HEK293 (cell line): Measurements from ENCODE around the gene SLC46A1.

ENCODE experiments used
- ELK4 ChIP-seq: IDR thresholded peaks from 2 replicates; pipeline ENCODE4 v1.6.1; 2011; ENCODE audit warnings: mild to moderate bottlenecking, low read depth, low read length, borderline replicate concordance
- GLI4 ChIP-seq: fragments of 450-650 bp; formaldehyde crosslinking; IDR thresholded peaks from 2 replicates; pipeline ENCODE4 v1.5.1; 2016; ENCODE audit warnings: missing biosample characterization, missing genetic modification characterization
- HOXA7 ChIP-seq: sonication (generic); formaldehyde crosslinking; IDR thresholded peaks from 2 replicates; pipeline ENCODE4 v1.8.1; 2022; ENCODE audit warnings: missing genetic modification reagents, borderline replicate concordance
- IKZF3 ChIP-seq: fragments of 450-650 bp; IDR thresholded peaks from 2 replicates; pipeline ENCODE4 v1.5.0; 2018; ENCODE audit warnings: missing biosample characterization, mild to moderate bottlenecking, missing genetic modification characterization, moderate library complexity
- SCRT1 ChIP-seq: fragments of 450-650 bp; formaldehyde crosslinking; IDR thresholded peaks from 2 replicates; pipeline ENCODE4 v1.5.1; 2016; ENCODE audit warnings: missing biosample characterization, missing genetic modification characterization, borderline replicate concordance
- ZBTB11 ChIP-seq: fragments of 450-650 bp; formaldehyde crosslinking; conservative IDR thresholded peaks from 2 replicates; pipeline ENCODE4 v1.5.1; 2016; ENCODE audit warnings: low read depth, missing biosample characterization, missing genetic modification characterization
- ZNF155 ChIP-seq: fragments of 450-650 bp; formaldehyde crosslinking; IDR thresholded peaks from 2 replicates; pipeline ENCODE4 v1.5.1; 2016; ENCODE audit warnings: missing biosample characterization, missing genetic modification characterization
- ZNF16 ChIP-seq: fragments of 450-650 bp; formaldehyde crosslinking; IDR thresholded peaks from 2 replicates; pipeline ENCODE4 v1.5.1; 2016; ENCODE audit warnings: low read depth, missing biosample characterization, missing genetic modification characterization
- ZNF175 ChIP-seq: fragments of 450-650 bp; formaldehyde crosslinking; IDR thresholded peaks from 2 replicates; pipeline ENCODE4 v1.5.1; 2016; ENCODE audit warnings: missing biosample characterization, missing genetic modification characterization
- ZNF19 ChIP-seq: fragments of 450-650 bp; formaldehyde crosslinking; IDR thresholded peaks from 2 replicates; pipeline ENCODE4; 2016; ENCODE audit warnings: missing biosample characterization, missing genetic modification characterization, low read depth
- ZNF202 ChIP-seq: fragments of 450-650 bp; formaldehyde crosslinking; IDR thresholded peaks from 2 replicates; pipeline ENCODE4 v1.5.1; 2016; ENCODE audit warnings: missing biosample characterization, missing genetic modification characterization, borderline replicate concordance
- ZNF223 ChIP-seq: fragments of 450-650 bp; formaldehyde crosslinking; IDR thresholded peaks from 2 replicates; pipeline ENCODE4 v1.5.1; 2016; ENCODE audit warnings: missing biosample characterization, missing genetic modification characterization
- ZNF23 ChIP-seq: fragments of 450-650 bp; formaldehyde crosslinking; IDR thresholded peaks from 2 replicates; pipeline ENCODE4 v1.5.1; 2016; ENCODE audit warnings: missing biosample characterization, missing genetic modification characterization, borderline replicate concordance
- ZNF239 ChIP-seq: fragments of 450-650 bp; formaldehyde crosslinking; IDR thresholded peaks from 2 replicates; pipeline ENCODE4 v1.5.1; 2016; ENCODE audit warnings: missing biosample characterization, missing genetic modification characterization
- ZNF248 ChIP-seq: fragments of 450-650 bp; formaldehyde crosslinking; IDR thresholded peaks from 2 replicates; pipeline ENCODE4 v1.5.1; 2017; ENCODE audit warnings: missing biosample characterization, missing genetic modification characterization
- ZNF26 ChIP-seq: fragments of 450-650 bp; formaldehyde crosslinking; IDR thresholded peaks from 2 replicates; pipeline ENCODE4 v1.5.1; 2016; ENCODE audit warnings: missing biosample characterization, missing genetic modification characterization
- ZNF292 ChIP-seq: fragments of 450-650 bp; formaldehyde crosslinking; IDR thresholded peaks from 2 replicates; pipeline ENCODE4 v1.5.1; 2016; ENCODE audit warnings: low read depth, missing biosample characterization, missing genetic modification characterization, borderline replicate concordance
- ZNF350 ChIP-seq: fragments of 450-650 bp; formaldehyde crosslinking; IDR thresholded peaks from 2 replicates; pipeline ENCODE4 v1.5.0; 2017; ENCODE audit warnings: missing biosample characterization, mild to moderate bottlenecking, missing genetic modification characterization
- ZNF37A ChIP-seq: fragments of 450-650 bp; IDR thresholded peaks from 2 replicates; pipeline ENCODE4 v1.5.1; 2018; ENCODE audit warnings: missing biosample characterization, missing genetic modification characterization
- ZNF394 ChIP-seq: fragments of 450-650 bp; formaldehyde crosslinking; IDR thresholded peaks from 2 replicates; pipeline ENCODE4 v1.5.1; 2016; ENCODE audit warnings: missing biosample characterization, missing genetic modification characterization, mild to moderate bottlenecking, moderate library complexity, borderline replicate concordance
- ZNF426 ChIP-seq: fragments of 450-650 bp; formaldehyde crosslinking; IDR thresholded peaks from 2 replicates; pipeline ENCODE4 v1.5.1; 2017; ENCODE audit warnings: missing biosample characterization, missing genetic modification characterization, mild to moderate bottlenecking, inconsistent platforms, moderate library complexity
- ZNF514 ChIP-seq: fragments of 450-650 bp; formaldehyde crosslinking; IDR thresholded peaks from 2 replicates; pipeline ENCODE4 v1.5.1; 2016; ENCODE audit warnings: missing biosample characterization, missing genetic modification characterization
- ZNF529 ChIP-seq: fragments of 450-650 bp; formaldehyde crosslinking; IDR thresholded peaks from 2 replicates; pipeline ENCODE4 v1.5.1; 2017; ENCODE audit warnings: missing genetic modification characterization, missing biosample characterization; ENCODE audit not compliant: insufficient replicate concordance
- ZNF530 ChIP-seq: fragments of 450-650 bp; formaldehyde crosslinking; IDR thresholded peaks from 2 replicates; pipeline ENCODE4 v1.5.1; 2016; ENCODE audit warnings: low read depth, missing biosample characterization, missing genetic modification characterization
- ZNF561 ChIP-seq: fragments of 450-650 bp; IDR thresholded peaks from 2 replicates; pipeline ENCODE4 v1.5.1; 2018; ENCODE audit warnings: missing biosample characterization, missing genetic modification characterization, borderline replicate concordance
- ZNF571 ChIP-seq: fragments of 450-650 bp; formaldehyde crosslinking; IDR thresholded peaks from 2 replicates; pipeline ENCODE4 v1.5.0; 2017; ENCODE audit warnings: missing biosample characterization, missing genetic modification characterization
- TF ChIP-seq, protein P1 (sequence below): fragments of 450-650 bp; formaldehyde crosslinking; IDR thresholded peaks from 2 replicates; pipeline ENCODE4 v1.5.1; 2017; ENCODE audit warnings: missing biosample characterization, missing genetic modification characterization
- TF ChIP-seq, protein P2 (sequence below): fragments of 450-650 bp; formaldehyde crosslinking; IDR thresholded peaks from 2 replicates; pipeline ENCODE4 v1.5.1; 2016; ENCODE audit warnings: missing biosample characterization, missing genetic modification characterization

Gene SLC46A1

DNA sequence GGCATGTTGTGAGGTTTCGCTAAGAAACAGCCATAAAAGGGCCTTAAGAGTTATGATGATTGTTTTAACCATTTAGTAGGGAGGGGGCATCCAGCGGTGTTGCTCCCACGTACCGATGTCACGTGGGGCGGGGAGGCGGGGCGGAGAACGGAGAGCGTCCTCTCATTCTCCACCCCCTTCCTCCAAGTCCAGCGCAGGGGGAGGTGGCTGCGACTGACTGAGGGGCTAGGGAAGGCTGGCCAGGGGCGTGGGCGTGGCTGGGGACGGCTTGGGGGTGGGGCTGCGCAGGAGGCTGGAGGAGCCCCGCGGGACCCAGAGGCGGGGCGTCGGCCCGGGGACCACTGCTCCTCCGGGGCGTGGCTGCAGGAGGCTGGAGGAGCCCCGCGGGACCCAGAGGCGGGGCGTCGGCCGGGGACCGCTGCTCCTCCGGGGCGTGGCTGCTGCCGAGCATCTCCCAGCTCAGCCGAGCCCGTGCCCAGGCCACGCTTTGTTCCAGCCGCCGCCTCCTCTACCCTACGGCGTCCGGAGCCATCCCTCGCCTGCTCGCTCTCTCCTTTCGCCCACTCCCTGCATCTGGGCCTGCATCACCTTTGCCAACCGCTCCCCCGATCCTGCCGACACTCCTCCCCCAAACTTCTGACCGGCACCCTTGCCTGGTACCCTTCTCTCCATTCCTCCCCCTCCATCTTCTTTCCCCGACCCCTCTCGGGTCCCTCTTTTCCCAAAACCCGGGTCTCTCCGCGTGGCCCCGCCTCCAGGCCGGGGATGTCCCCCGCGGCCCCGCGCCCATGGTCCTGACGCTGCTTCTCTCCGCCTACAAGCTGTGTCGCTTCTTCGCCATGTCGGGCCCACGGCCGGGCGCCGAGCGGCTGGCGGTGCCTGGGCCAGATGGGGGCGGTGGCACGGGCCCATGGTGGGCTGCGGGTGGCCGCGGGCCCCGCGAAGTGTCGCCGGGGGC lies 34.5 kb downstream of the SLC46A1 start, which contains the start of gene SARM1 (continued):
- TF ChIP-seq ZNF23 (tag by site-specific recombination) = no peak
- no peak for TF ChIP-seq ZNF26 (tag by site-specific recombination)
- peak; percentile 43 for TF ChIP-seq ZBTB11
- TF ChIP-seq ZNF155 (tag by site-specific recombination) = no peak
- peak; percentile 100 for TF ChIP-seq ZNF223 (tag by site-specific recombination)
- no peak; the same call in 1 of the 2 replicates for TF ChIP-seq ZNF239
- TF ChIP-seq ZNF19 (tag by site-specific recombination) = no peak
- TF ChIP-seq ZNF561 = no peak
- TF ChIP-seq, protein P1, sequence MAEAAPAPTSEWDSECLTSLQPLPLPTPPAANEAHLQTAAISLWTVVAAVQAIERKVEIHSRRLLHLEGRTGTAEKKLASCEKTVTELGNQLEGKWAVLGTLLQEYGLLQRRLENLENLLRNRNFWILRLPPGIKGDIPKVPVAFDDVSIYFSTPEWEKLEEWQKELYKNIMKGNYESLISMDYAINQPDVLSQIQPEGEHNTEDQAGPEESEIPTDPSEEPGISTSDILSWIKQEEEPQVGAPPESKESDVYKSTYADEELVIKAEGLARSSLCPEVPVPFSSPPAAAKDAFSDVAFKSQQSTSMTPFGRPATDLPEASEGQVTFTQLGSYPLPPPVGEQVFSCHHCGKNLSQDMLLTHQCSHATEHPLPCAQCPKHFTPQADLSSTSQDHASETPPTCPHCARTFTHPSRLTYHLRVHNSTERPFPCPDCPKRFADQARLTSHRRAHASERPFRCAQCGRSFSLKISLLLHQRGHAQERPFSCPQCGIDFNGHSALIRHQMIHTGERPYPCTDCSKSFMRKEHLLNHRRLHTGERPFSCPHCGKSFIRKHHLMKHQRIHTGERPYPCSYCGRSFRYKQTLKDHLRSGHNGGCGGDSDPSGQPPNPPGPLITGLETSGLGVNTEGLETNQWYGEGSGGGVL (tag by site-specific recombination) = peak; percentile 74
- no peak for TF ChIP-seq HOXA7 (CRISPR knock-in tag)
- TF ChIP-seq ZNF175 (tag by site-specific recombination) = no peak
- no peak for TF ChIP-seq ZNF529 (tag by site-specific recombination)
- no peak for TF ChIP-seq ZNF16 (tag by site-specific recombination)
- no peak for TF ChIP-seq ZNF292 (tag by site-specific recombination)
- TF ChIP-seq ZNF571 (tag by site-specific recombination) = no peak
- no peak for TF ChIP-seq ZNF37A (tag by site-specific recombination)
- TF ChIP-seq GLI4 (tag by site-specific recombination) = peak; percentile 87; the same call in 1 of the 2 replicates
- TF ChIP-seq ZNF514 (tag by site-specific recombination) = no peak
- TF ChIP-seq ZNF530 (tag by site-specific recombination) = no peak
- no peak for TF ChIP-seq ZNF248
- no peak for TF ChIP-seq ELK4
- TF ChIP-seq ZNF350 (tag by site-specific recombination) = no peak
- TF ChIP-seq, protein P2, sequence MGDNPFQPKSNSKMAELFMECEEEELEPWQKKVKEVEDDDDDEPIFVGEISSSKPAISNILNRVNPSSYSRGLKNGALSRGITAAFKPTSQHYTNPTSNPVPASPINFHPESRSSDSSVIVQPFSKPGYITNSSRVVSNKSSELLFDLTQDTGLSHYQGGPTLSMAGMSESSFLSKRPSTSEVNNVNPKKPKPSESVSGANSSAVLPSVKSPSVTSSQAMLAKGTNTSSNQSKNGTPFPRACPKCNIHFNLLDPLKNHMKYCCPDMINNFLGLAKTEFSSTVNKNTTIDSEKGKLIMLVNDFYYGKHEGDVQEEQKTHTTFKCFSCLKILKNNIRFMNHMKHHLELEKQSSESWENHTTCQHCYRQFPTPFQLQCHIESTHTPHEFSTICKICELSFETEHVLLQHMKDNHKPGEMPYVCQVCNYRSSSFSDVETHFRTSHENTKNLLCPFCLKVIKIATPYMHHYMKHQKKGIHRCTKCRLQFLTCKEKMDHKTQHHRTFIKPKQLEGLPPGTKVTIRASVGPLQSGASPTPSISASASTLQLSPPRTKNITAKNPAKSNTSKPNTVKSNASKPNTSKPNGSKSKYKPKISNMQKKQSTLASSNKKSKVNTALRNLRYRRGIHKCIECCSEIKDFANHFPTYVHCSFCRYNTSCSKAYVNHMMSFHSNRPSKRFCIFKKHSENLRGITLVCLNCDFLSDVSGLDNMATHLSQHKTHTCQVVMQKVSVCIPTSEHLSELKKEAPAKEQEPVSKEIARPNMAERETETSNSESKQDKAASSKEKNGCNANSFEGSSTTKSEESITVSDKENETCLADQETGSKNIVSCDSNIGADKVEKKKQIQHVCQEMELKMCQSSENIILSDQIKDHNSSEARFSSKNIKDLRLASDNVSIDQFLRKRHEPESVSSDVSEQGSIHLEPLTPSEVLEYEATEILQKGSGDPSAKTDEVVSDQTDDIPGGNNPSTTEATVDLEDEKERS = no peak
- TF ChIP-seq ZNF202 (tag by site-specific recombination) = no peak
- TF ChIP-seq SCRT1 (tag by site-specific recombination) = no peak
- TF ChIP-seq ZNF426 = no peak
- TF ChIP-seq ZNF394 (tag by site-specific recombination) = peak; percentile 73; the same call in 1 of the 2 replicates
- peak; percentile 47 for TF ChIP-seq IKZF3 (tag by site-specific recombination)
